NOMO-1 treated with dmso at 0.1 percent for 144 hours (cell line): Measurements from ENCODE around the gene SOX10.

ENCODE experiments used
- DNase-seq: peaks from one replicate; lab custom pipeline; 2025; ENCODE audit not compliant: unreplicated experiment; lab: John Stamatoyannopoulos, UW

The SOX10 gene

GRCh38 chr22:37931893-37932389, 52.4 kb downstream of the SOX10 start:
- DNase-seq, result no peak

- DNase-seq, result no peak
These were observed 53.4 kb downstream of the SOX10 start for GRCh38 chr22:37930952-37931440.

DNA sequence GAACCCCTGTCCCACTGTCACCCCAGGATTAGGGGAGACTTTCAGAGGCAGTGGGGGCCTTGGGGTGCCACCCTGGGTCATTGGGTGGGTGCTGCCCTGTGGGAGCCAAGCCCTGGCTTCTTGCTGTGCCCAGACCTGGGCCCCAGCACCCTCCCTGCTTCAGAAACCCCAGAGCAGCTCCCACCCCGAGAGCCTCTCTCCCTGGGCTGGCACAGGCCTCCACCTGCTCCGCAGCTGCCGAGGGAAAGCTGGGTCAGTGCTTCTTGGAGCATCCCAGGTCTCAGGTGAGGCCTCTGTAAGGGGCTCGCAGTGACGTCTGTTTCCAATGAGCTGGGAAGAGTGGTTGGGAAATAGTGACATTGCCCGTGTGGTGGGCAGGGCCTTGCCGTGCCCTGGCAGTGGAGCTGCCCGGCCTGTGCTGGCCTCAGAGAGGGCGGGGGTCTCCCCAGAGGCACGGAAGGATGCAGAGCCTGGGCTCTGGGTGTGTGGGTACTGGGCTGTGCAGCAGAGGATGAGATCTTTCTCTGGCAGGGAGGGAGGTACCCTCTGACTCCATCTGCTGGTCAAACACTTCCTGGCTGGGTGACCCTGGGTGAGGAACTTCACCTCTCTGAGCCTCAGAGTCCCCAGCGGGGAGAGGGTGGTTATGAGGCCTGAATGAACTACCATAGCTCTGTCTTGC, 53.9 kb downstream of the SOX10 start:
- DNase-seq, result no peak

DNA sequence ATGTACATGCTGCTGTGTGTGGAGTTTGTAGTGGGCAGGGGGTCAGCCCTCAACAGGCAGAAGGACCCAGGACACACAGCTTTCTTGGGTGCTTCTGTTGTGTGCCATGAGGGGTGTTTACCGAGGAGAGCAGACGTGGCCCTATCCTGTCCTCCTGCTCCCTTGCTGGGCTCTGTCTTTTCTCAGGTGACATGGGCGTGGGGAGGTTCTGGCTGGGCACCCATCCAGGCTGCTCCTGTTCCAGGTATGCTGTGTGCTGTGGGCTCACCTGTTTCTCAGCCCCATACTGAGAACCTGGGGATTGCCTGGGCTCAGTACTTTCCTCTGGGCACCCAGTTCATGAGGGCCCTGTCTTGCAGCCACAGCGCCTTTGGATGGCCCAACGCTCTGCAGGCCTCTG, 55.0 kb downstream of the SOX10 start:
- no peak for DNase-seq

DNA sequence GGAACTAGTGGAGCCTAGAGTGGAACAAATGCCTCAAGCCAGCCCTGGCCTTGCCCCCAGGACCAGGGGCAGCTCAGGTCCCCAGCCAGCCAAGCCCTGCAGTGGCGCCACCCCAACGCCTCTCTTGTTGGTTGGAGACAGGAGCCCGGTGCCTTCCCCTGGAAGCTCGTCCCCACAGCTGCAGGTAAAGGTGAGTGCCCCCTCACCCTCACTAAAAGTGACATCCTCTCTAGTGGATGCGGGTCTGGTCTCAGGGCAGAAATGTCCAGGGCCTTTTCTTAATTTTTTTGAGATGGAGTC, 56.8 kb downstream of the SOX10 start:
- DNase-seq, result no peak

GRCh38 chr22:37926771-37927636, 57.4 kb downstream of the SOX10 start:
- no peak for DNase-seq

DNA sequence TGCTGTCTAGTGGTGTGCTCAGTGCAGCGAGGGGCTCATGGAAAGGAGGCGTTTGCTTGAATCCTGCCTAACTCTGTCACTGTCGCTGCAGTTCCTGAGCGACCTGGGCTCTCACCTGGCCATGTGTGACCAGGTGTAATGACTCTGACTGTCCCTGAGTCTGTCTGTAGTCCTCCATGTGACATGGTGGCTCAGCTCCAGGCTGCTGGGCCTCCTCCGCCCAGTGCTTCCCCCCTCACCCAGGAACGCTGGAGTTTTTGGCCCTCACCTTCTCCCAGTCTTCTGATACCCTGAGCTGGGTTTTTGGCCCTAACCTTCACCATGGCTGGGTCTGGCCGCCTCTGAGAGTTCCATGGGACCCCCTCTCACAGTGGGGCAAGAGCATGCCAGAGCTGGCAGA, 58.0 kb downstream of the SOX10 start:
- no peak for DNase-seq

- DNase-seq, result no peak
These were observed 58.6 kb downstream of the SOX10 start for GRCh38 chr22:37925767-37926166.

GRCh38 chr22:37925330-37925729, 59.0 kb downstream of the SOX10 start:
- DNase-seq, result no peak

- no peak for DNase-seq
These were observed 59.8 kb downstream of the SOX10 start for GRCh38 chr22:37924386-37925065.

DNA sequence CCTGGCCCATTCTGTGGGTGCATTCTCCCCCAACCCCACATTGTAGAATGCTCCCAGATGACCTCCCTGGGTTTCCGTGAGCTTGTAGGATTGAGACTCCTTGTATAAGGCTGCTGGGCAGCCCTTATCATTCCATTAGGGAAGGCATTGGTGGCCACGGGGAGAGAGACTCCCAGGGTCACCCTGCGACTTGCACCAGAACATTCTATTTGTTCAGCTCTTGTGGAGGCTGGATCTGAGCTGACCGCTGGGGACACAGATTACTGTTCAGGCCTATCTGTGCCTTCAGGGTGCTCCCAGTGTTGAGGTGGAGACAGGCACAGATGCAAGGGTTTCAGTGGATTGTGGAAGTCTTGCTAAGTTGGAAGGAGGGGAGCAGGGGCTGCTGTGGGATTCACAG, 60.4 kb downstream of the SOX10 start:
- no peak for DNase-seq
